HG02798 (cell line): ENCODE results near the gene ZNF518B.
"Not testable (repeated sequence)": the region's sequence is repeated elsewhere in the genome, so short reads cannot be mapped to it uniquely, and the experiment has no call there.

Experiments
- ATAC-seq: cut with Tn5 transposase; IDR thresholded peaks from one replicate; pipeline ENCODE4 v1.9.1; 2021; ENCODE audit warnings: mild to moderate bottlenecking; ENCODE audit not compliant: unreplicated experiment, poor library complexity

Gene ZNF518B

DNA sequence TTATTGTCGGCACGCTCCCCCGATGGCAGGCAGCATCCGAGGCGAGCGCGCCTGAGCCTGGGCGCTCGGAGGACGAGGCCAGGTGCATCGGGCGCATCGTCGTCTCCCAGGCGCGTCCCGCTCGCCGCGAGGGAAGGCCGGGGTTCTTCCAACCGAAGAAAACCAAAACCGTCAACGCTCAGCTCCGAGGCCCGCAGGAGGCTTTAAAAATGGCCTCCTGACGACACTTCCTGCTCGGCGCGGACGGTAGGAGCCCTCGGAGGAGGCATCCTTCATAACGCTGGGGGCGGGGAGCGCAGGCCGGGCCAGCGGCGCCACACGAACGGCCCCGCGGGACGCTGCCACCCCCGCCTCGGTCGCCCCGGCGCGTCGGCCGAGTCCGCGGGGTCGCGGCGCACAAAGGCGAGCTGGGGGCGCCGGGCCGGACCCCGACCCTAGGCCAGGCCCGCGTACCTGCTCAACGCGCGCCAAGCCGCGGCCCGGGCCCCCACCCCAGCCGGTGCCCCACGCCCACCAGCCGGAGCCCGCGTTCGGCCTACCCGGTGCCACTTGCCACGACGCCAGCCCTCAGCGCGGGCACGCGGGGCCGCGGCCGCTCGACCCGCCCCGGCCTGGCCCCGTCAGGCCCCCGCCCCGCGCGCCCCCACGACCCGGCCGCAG is 501 bp downstream of the ZNF518B start:
- ATAC-seq = peak; percentile 63

GRCh38 chr4:10456260-10456594 is 999 bp downstream of the ZNF518B start:
- ATAC-seq = no peak

DNA sequence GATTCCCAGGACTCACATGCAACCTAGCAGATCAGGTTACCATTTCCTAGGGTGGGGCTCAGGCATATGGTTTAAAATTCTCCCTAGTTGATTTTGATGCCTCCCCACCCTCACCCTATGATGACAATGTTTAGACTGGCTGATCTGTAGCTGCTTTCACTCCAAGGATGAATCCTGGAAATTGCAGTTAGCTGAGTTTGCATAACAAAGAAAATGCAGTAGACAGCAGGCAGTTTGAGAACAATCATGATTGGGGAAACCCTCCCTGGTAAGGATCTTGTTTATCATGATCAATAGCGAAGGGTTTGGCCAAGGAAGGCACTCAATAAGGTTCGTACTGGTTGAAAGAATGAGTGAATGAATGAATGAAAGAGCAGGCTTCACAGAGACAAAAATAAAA is 2.1 kb downstream of the ZNF518B start:
- no peak for ATAC-seq

DNA sequence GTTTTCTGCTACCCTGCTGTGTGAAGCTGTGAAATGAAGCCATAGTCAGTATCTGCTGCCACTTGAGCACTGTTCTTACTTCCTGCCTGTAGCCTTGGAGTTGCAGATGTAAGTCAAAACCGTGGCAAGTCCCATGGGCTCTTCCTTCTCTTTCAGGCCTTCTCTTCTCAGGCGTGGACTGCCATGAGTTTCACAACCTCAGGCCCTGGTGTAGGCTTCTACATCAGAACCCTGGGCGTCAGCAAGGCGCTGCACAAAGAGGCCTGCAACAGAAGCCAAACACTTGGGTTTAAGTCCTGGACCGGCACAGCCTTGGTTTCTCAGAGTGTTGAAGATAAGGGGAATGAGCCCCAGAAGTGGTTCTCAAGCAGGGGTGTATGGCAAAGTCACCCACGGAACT is 2.5 kb downstream of the ZNF518B start:
- no peak for ATAC-seq

DNA sequence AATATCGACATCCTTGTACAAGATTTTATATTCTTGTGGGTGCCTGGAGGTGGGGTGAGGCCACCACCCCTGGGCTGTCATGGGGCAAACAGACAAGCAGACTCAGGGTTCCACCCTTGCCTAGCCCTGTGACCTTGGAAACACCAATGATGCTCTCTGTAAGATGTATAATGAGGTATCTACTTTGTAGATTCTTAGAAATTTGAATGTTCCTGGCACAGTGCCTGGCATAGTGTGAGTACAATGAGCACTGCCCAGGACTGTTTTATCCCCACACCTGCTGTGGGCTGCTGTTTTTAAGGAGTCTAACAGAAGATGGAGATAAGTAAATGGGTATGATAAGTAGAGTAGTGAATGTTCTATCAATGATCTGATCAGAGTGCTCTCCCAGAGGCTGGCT is 3.1 kb downstream of the ZNF518B start:
- ATAC-seq = no peak

- ATAC-seq = no peak
These were observed 8.2 kb downstream of the ZNF518B start for GRCh38 chr4:10448991-10449390.

DNA sequence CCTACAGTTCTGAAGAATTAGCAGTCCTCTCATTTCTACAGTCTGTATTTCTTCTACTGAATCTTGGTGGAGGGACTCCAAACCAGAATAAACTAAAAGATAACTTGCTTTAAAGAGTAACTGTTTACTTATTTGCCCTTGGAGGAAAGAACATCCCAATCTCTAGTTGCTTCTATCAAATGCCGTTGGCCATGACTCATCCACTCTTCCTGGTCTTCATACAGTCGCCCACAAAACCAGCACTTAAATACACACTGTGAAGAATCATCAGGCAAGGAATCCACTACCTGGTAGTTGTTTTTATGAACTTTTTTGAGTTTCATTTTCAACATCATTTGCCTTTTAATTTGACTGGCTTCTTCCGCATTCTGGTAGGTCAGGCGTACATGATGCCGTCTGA is 14.2 kb downstream of the ZNF518B start:
- ATAC-seq = no peak

DNA sequence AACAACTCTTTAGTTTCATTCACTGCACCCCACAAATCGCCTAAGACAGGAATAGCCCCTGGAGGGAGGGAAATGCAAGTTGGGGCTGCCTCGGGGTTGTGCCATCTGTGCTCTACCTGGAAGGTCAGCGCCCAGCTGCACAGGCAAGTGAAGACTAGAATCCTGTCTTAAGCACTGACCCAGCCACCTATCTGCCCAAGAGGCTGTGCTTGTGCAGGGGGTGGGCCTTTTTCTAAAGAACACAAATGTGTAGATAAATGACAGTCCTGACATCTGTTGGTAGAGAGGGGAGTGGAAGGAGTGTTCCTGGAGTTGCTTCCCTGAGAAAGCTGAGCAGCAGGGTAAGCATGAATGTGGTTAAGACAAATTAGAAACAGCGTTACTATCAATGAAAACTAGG is 15.7 kb downstream of the ZNF518B start:
- no peak for ATAC-seq

- ATAC-seq = no peak
These were observed 18.3 kb downstream of the ZNF518B start for GRCh38 chr4:10438924-10439323.

GRCh38 chr4:10437735-10438134 is 19.5 kb downstream of the ZNF518B start:
- ATAC-seq = no peak

DNA sequence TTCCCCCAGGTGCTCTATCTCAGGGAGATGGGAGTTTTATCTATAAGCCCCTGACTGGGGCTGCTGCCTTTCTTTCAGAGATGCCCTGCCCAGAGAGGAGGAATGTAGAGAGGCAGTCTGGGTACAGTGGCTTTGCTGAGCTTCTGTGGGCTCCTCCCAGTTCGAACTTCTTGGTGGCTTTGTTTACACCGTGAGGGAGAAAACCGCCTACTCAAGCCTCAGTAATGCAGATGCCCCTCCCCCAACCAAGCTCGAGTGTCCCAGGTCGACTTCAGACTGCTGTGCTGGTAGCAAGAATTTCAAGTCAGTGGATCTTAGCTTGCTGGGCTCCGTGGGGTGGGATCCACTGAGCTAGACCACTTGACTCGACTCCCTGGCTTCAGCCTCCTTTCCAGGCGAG is 29.5 kb downstream of the ZNF518B start:
- ATAC-seq = not testable (repeated sequence)

- ATAC-seq = no peak
These were observed 35.7 kb downstream of the ZNF518B start for GRCh38 chr4:10421344-10422055.

DNA sequence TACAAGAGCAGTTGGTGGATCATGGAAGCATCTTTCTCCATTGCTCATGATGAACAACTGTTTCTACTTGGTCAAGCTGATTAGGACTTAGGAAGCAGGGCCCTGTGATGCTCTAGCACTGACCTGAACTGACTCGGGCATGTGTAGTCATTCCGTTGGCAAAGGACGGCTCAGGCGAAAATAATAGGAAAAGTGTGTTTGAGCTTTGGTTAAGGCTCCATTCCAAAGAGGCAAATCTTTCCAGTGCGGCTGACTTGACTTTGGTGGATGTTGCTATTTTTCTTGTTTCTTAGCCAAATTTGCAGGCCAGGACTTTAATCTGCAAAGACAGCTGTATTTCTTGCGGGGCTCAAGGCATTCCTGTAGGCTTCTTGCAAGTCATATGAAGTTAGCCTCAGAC is 39.5 kb downstream of the ZNF518B start:
- ATAC-seq = no peak

DNA sequence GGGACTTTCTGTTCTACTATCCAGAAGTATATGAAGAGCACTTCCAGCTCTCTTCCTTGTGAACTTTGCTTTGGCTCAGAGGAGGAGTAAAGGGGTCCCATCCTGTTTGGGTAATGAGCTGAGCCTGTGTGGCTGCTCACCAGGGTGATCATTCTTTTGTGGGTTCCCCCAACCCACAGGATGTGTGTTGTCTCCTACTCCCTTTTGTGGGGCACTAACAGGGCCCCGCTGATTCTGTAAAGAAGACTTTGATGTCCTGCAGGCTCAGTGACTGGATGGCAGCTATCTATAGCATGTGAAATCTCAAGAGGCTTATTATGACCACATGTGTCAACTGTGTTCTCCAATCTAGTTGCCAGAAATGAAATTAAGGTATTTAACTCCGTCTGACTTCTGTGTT is 40.8 kb downstream of the ZNF518B start:
- no peak for ATAC-seq

GRCh38 chr4:10413177-10413576 is 44.0 kb downstream of the ZNF518B start:
- peak; percentile 78 for ATAC-seq

DNA sequence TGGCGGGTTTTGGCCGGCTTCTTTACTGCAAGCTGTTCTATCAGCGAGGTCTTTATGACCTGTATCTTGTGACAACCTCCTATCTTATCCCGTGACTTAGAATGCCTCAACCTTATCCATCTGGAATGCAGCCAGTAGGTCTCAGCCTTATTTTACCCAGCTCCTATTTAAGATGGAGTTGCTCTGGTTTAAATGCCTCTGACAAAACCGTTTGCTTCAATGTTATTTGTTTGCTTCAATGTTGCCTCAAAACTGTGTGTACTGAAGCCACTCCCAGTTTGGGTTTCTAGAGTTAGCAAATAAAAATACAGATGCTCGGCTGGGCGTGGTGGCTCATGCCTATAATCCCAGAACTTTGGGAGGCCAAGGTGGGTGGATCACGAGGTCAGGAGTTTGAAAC is 51.6 kb downstream of the ZNF518B start:
- ATAC-seq = no peak

GRCh38 chr4:10403633-10404445 is 53.4 kb downstream of the ZNF518B start:
- no peak for ATAC-seq

- ATAC-seq = no peak
These were observed 61.1 kb downstream of the ZNF518B start for GRCh38 chr4:10395971-10396580.
